Caco-2 (cell line): Measurements from ENCODE around the gene TADA2B. TPM values are rescaled to one million over a fixed set of nuclear protein-coding genes. Genes with fewer than 3 reads are reported as not detected.

Source experiments
- BruUV-seq: library from RNA; stranded (reverse); fragments of 400-500 nt; replicated peaks from 2 replicates; lab custom pipeline; 2021; lab: Mats Ljungman, UMichigan
- CTCF ChIA-PET: fragments of 300-600 bp; sonication (Branson Sonifier 250); formaldehyde crosslinking; loops from one replicate; lab custom pipeline; 2022; ENCODE audit warnings: antibody characterized with exemption; lab: Charles Lee
- POLR2A ChIA-PET: fragments of 300-600 bp; sonication (Branson Sonifier 250); formaldehyde crosslinking; loops from one replicate; lab custom pipeline; 2022; ENCODE audit warnings: antibody characterized with exemption; lab: Charles Lee
- DNase-seq, 2 experiments: peaks; one replicate each; pipeline versions ENCODE4 v3.0.0 to v3.0.0-alpha.2; 2020 to 2022
- H3K27me3 ChIP-seq: replicated peaks from 2 replicates; pipeline ENCODE4 v1.6.0; 2011; ENCODE audit warnings: low read length; ENCODE audit not compliant: control insufficient read depth, insufficient read depth
- H3K36me3 ChIP-seq: 2 replicates; pipeline ENCODE4 v1.5.1; 2011; ENCODE audit warnings: low read length; ENCODE audit not compliant: control insufficient read depth, insufficient read depth
- H3K4me1 ChIP-seq: fragments of 250-450 bp; sonication (Bioruptor Pico); 2 replicates; pipeline ENCODE4 v1.5.1; 2020; ENCODE audit warnings: mild to moderate bottlenecking
- H3K4me3 ChIP-seq: 2 replicates; pipeline ENCODE4 v1.5.1; 2011; ENCODE audit warnings: low read depth, mild to moderate bottlenecking, control low read depth, low read length
- H3K9me3 ChIP-seq: fragments of 250-450 bp; sonication (Bioruptor Pico); 2 replicates; pipeline ENCODE4 v1.5.1; 2020; ENCODE audit warnings: mild to moderate bottlenecking, moderate library complexity
- H3K27ac Mint-ChIP-seq: one replicate; pipeline ENCODE4 v1.8.0; 2022; ENCODE audit warnings: mixed read lengths; ENCODE audit not compliant: unreplicated experiment
- H3K27me3 Mint-ChIP-seq: one replicate; pipeline ENCODE4 v1.8.0; 2022; ENCODE audit warnings: mixed read lengths; ENCODE audit not compliant: insufficient read depth, unreplicated experiment
- H3K36me3 Mint-ChIP-seq: one replicate; pipeline ENCODE4 v1.8.0; 2022; ENCODE audit warnings: mild to moderate bottlenecking, mixed read lengths; ENCODE audit not compliant: insufficient read depth, unreplicated experiment
- H3K4me1 Mint-ChIP-seq: one replicate; pipeline ENCODE4 v1.8.0; 2022; ENCODE audit warnings: low read depth, mixed read lengths; ENCODE audit not compliant: unreplicated experiment
- H3K4me3 Mint-ChIP-seq: one replicate; pipeline ENCODE4 v1.8.0; 2022; ENCODE audit warnings: mild to moderate bottlenecking, moderate library complexity, mixed read lengths; ENCODE audit not compliant: unreplicated experiment
- H3K9me3 Mint-ChIP-seq: one replicate; pipeline ENCODE4 v1.8.0; 2022; ENCODE audit warnings: mixed read lengths; ENCODE audit not compliant: unreplicated experiment
- intact Hi-C: fragments of 100-400 bp; cut with micrococcal nuclease; formaldehyde crosslinking; loops from one replicate; pipeline ENCODE4 v1.10.0; 2022; ENCODE audit not compliant: unreplicated experiment
- total RNA-seq: library from RNA; stranded (reverse); gene quantifications from 2 replicates; pipeline ENCODE4 v1.2.3, GENCODE V29; 2022
- TF ChIP-seq, protein P1 (sequence below), 2 experiments: fragments of 200-600 bp in 1 of 2; IDR thresholded peaks; 1 replicate in 1 of 2; 2 replicates in 1 of 2; pipeline versions ENCODE4 v1.5.1 to v1.8.0; 2011 to 2022; ENCODE audit warnings: antibody characterized with exemption in 1 of 2, control low read depth in 1 of 2, inconsistent platforms in 1 of 2, low read depth in 1 of 2, low read length in 1 of 2, mild to moderate bottlenecking in 1 of 2, moderate library complexity in 1 of 2; ENCODE audit not compliant: insufficient read depth in 1 of 2, severe bottlenecking in 1 of 2, unreplicated experiment in 1 of 2

Gene TADA2B
- total RNA-seq, 1 experiment from 2014 or later = 21.8 TPM

DNA sequence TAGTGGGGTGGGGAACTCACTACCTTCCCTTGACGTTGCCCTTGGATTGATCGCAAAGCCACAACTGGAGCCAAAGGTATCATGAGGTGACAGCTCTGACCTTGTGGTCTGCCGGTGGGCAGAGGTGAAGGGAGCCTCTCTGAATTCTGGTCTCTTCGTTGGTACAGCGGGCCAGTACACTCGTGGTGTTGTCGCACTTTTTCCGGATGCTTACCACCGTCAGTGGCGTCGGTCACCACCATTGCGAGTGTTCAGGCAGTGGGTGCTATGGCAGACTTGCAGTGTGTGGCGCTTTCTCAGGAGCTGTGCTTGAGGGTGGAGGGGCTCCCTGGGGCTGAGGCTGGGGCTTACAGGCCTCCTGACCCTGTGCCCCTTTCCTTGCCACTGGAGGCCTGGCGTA, 29.9 kb downstream of the TADA2B start:
- intact Hi-C loops = loop anchor here (5.0 kb wide), 1 partner anchor 181 kb away; no protein-coding TSS in a partner anchor
- H3K4me1 ChIP-seq = peaks cover 3% of the 10 kb centered on the region; the same call in 1 of the 2 replicates
- BruUV-seq = no TSS peak
- ChIA-PET CTCF (interaction anchor here (0.9 to 3.7 kb wide), 3 partner anchors 10 to 100 kb away, joined by 3 to 39 read pairs (median 6); a partner anchor contains a TSS), POLR2A (no interaction called here)
- no peaks in the 10 kb centered on the region for H3K27me3 Mint-ChIP-seq
- no peaks in the 10 kb centered on the region for H3K27me3 ChIP-seq
- H3K4me3 ChIP-seq = no peak overlapping the region
- peaks cover 8% of the 10 kb centered on the region for H3K4me1 Mint-ChIP-seq
- TF ChIP-seq, protein P1, sequence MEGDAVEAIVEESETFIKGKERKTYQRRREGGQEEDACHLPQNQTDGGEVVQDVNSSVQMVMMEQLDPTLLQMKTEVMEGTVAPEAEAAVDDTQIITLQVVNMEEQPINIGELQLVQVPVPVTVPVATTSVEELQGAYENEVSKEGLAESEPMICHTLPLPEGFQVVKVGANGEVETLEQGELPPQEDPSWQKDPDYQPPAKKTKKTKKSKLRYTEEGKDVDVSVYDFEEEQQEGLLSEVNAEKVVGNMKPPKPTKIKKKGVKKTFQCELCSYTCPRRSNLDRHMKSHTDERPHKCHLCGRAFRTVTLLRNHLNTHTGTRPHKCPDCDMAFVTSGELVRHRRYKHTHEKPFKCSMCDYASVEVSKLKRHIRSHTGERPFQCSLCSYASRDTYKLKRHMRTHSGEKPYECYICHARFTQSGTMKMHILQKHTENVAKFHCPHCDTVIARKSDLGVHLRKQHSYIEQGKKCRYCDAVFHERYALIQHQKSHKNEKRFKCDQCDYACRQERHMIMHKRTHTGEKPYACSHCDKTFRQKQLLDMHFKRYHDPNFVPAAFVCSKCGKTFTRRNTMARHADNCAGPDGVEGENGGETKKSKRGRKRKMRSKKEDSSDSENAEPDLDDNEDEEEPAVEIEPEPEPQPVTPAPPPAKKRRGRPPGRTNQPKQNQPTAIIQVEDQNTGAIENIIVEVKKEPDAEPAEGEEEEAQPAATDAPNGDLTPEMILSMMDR (IDR thresholded peaks at IDR 0.05; ENCODE audit: insufficient read depth in 1 of 2, low read depth in 1 of 2, low read length in 1 of 2, severe bottlenecking in 1 of 2, unreplicated experiment in 1 of 2) = no peak
- no peaks in the 10 kb centered on the region for H3K9me3 ChIP-seq
- H3K36me3 Mint-ChIP-seq = peaks cover 7% of the 10 kb centered on the region
- H3K27ac Mint-ChIP-seq = no peak overlapping the region
- H3K4me3 Mint-ChIP-seq = no peak overlapping the region
- no peaks in the 10 kb centered on the region for H3K36me3 ChIP-seq
- no peaks in the 10 kb centered on the region for H3K9me3 Mint-ChIP-seq
- no peak for DNase-seq

DNA sequence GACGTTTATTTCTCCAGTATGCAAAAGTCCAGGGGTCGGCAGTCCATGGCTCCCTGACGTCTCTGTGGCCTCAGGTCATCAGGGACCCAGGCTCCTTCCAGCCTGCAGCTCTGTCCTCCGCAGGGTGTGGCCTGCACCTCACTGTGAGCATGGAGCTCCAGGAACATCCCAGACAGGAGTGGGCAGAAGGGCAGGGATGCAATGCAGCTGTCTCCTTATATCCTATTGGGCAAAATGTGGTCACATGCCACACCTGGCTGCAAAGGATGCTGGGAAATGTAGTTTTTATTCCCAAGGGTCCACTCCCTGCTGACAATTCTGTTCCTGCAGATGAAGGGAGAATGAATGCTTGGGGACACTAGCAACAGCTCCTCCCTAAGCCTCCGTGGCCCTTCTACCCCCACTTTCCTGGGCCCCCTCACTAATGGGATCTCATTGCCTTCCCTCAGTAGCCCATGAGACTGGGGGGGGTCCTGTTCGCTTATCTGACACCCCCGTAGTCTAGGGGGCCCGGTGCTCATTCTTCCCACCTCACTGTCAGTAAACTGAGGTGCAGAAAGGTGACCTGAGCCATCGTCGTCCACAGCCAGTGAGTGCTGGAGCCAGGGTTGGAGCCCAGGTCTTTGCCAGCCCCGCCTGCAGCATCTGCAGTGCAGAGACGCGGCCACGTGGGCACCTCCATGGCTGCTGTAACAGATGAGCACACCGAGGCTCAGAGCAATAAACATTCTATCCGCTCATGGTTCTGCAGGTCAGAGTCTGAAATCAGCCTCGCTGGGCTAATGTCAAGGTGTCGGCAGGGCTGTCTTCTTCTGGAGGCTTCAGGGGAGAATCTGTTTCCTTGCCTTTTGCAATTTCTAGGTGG, 30.6 kb downstream of the TADA2B start:
- ChIA-PET CTCF (interaction anchor here (0.9 to 3.7 kb wide), 3 partner anchors 10 to 100 kb away, joined by 3 to 39 read pairs (median 6); a partner anchor contains a TSS), POLR2A (no interaction called here)
- TF ChIP-seq, protein P1 (IDR thresholded peaks at IDR 0.05; ENCODE audit: insufficient read depth in 1 of 2, low read depth in 1 of 2, low read length in 1 of 2, severe bottlenecking in 1 of 2, unreplicated experiment in 1 of 2) = no peak
- Mint-ChIP-seq H3K4me3 (no peak overlapping the region), H3K9me3 (no peaks in the 10 kb centered on the region), H3K27me3 (no peaks in the 10 kb centered on the region), H3K27ac (no peak overlapping the region), H3K36me3 (no peaks in the 10 kb centered on the region), H3K4me1 (peaks cover 8% of the 10 kb centered on the region)
- peak; percentile 80 to 82 for DNase-seq
- Histone ChIP-seq H3K4me1 (peaks cover 3% of the 10 kb centered on the region; the same call in 1 of the 2 replicates), H3K9me3 (no peaks in the 10 kb centered on the region), H3K36me3 (no peaks in the 10 kb centered on the region), H3K27me3 (no peaks in the 10 kb centered on the region), H3K4me3 (no peak overlapping the region)
- intact Hi-C loops = loop anchor here (5.0 kb wide), 1 partner anchor 181 kb away; no protein-coding TSS in a partner anchor
- no TSS peak for BruUV-seq

DNA sequence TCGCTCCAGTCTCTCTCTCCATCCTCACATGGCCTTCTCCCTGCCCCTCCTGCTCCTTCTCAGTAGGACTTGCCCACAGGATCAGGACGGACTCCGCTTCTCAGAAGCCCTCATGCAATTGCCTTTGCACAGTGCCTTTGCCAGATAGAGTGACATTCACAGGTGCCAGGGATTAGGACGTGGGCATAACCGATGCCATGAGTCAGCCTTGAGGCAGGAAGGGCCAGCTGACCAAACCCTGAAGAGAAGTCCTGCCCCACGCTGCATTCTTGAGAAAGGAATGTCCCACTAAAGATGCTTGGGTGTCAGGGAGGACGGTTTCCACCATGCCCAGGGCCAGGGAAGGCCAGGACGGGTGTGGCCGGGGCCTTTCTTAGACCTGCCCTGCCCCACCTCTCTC, 31.3 kb downstream of the TADA2B start:
- intact Hi-C loops = loop anchor here (5.0 kb wide), 1 partner anchor 182 kb away; no protein-coding TSS in a partner anchor
- ChIA-PET CTCF (interaction anchor here (0.7 to 1.6 kb wide), 2 partner anchors 30 to 101 kb away, joined by 3 read pairs; no protein-coding TSS in a partner anchor), POLR2A (no interaction called here)
- no peaks in the 10 kb centered on the region for H3K9me3 ChIP-seq
- no peak overlapping the region for H3K4me3 ChIP-seq
- DNase-seq = no peak
- Mint-ChIP-seq H3K27ac (no peak overlapping the region), H3K9me3 (peaks cover 4% of the 10 kb centered on the region), H3K4me3 (no peak overlapping the region), H3K27me3 (no peaks in the 10 kb centered on the region), H3K36me3 (no peaks in the 10 kb centered on the region), H3K4me1 (peaks cover 8% of the 10 kb centered on the region)
- no peaks in the 10 kb centered on the region for H3K27me3 ChIP-seq
- H3K4me1 ChIP-seq = no peaks in the 10 kb centered on the region
- no peaks in the 10 kb centered on the region for H3K36me3 ChIP-seq
- TF ChIP-seq, protein P1 (IDR thresholded peaks at IDR 0.05; ENCODE audit: insufficient read depth in 1 of 2, low read depth in 1 of 2, low read length in 1 of 2, severe bottlenecking in 1 of 2, unreplicated experiment in 1 of 2) = no peak
- no TSS peak for BruUV-seq
